T-helper 17 cell (primary cell): ENCODE results near the gene ACTL10. TPM values are rescaled to one million over a fixed set of nuclear protein-coding genes. Genes with fewer than 3 reads are reported as not detected.

Experiments used
- ATAC-seq: fragments of 150-1000 bp; cut with Tn5 transposase; 2 replicates; pipeline ENCODE4 v1.10.0; 2021; ENCODE audit warnings: mild to moderate bottlenecking, moderate library complexity
- DNase-seq, 3 donors: peaks; one replicate each; pipeline versions ENCODE4 v3.0.0 to v3.0.0-alpha.2; 2020 to 2021
- H3K9me3 ChIP-seq: one replicate; pipeline ENCODE4 v1.7.0; 2013; ENCODE audit warnings: low read length, mild to moderate bottlenecking; ENCODE audit not compliant: control insufficient read depth, poor library complexity, severe bottlenecking
- H3K27ac Mint-ChIP-seq: one replicate; pipeline ENCODE4 v1.8.0; 2022; ENCODE audit warnings: mild to moderate bottlenecking, moderate library complexity, mixed read lengths
- H3K27me3 Mint-ChIP-seq: one replicate; pipeline ENCODE4 v1.8.0; 2022; ENCODE audit warnings: mixed read lengths
- H3K36me3 Mint-ChIP-seq: one replicate; pipeline ENCODE4 v1.8.0; 2022; ENCODE audit warnings: low read depth, mixed read lengths
- H3K4me1 Mint-ChIP-seq: one replicate; pipeline ENCODE4 v1.8.0; 2022; ENCODE audit warnings: mild to moderate bottlenecking, mixed read lengths
- H3K4me3 Mint-ChIP-seq: one replicate; pipeline ENCODE4 v1.8.0; 2022; ENCODE audit warnings: mild to moderate bottlenecking, moderate library complexity, mixed read lengths
- total RNA-seq, 4 donors: library from RNA in 2 of 4; stranded (reverse) in 2 of 4; gene quantifications; one replicate each; pipeline ENCODE4 v1.2.3 and lab custom pipeline; 2022 to 2026

The ACTL10 gene
- total RNA-seq, 2 donors from 2014 or later = 0.89 to 1.2 TPM

DNA sequence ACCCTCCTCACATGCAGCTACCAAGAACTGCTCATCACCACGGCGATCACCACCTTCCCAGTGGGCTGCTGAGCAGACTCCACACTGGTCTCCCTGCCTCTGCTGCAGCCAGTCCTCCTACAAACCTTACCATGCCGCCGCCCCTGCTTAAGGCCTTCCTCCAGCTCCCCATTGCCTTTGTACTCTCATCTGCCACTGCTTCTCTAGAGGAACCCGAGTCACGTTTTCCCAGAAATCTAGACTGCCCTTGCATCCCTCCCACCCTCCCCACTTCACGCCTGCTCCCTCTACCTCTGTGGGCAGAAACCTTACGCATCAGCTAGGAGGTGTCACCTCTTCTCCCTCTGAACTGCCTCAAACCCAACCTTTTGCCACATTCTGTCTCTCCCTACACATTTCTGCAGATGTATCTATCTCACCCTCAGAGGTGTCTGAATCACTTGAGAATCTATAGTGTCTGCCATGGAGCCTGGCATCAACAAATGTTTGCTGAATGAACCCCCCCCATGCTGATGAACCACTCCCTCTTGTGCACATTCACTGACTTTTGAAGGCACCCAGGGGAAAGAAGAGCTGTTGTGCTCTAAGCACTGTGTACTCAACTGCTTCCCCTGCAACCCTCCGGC, 15.1 kb downstream of the ACTL10 start:
- Mint-ChIP-seq H3K27me3 (no peaks in the 10 kb centered on the region), H3K4me3 (no peak overlapping the region)
- DNase-seq = no peak

DNA sequence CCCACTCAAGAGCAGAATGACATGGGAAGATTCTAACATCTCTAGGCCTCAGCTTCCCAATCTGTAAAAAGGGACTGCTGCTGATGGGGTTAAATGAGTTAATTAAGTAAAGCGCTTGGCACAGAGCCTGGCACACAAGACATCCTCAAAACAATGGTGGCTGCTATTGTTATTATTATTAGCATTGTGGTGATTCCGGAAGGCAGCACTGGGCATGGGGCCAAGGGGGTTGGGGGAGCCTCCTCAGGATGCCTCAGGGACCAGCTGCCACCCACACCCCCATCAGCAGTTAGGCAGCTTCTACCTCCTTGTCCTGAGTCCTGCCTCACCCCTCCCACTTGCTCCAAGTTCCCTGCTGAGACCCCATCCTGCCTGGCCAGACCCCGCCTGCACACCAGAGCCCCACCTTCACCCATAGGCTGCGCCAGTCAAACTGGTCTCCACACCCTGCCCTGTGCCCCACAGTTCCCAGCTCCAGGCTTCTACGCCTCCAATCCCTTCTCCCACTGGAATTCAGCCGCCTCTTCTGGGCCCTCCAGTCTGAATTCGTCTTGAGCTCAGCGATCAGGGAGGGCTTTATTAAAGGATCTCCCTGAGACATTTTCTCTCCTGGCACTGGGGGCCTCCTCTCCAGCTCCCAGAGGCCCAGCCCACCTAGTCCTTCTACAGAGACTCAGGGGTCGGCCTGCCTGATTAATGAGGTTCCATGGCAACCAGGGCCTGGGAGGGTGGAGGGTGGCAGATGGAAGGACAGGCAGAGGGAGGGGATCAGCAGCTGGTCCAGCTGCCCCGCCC, 18.0 kb downstream of the ACTL10 start:
- Mint-ChIP-seq H3K36me3 (no peaks in the 10 kb centered on the region), H3K27ac (no peak overlapping the region), H3K4me1 (peaks cover 29% of the 10 kb centered on the region), H3K4me3 (peak overlapping the region; percentile 67), H3K27me3 (no peaks in the 10 kb centered on the region)
- no peak for ATAC-seq
- no peak for DNase-seq
- no peaks in the 10 kb centered on the region for H3K9me3 ChIP-seq

More for the DNA sequence above, 15.1 kb downstream of the ACTL10 start:
- no peaks in the 10 kb centered on the region for H3K36me3 Mint-ChIP-seq
- peak overlapping the region; percentile 57 for H3K27ac Mint-ChIP-seq
- no peak for ATAC-seq
- H3K4me1 Mint-ChIP-seq = peaks cover 38% of the 10 kb centered on the region
- no peaks in the 10 kb centered on the region for H3K9me3 ChIP-seq

DNA sequence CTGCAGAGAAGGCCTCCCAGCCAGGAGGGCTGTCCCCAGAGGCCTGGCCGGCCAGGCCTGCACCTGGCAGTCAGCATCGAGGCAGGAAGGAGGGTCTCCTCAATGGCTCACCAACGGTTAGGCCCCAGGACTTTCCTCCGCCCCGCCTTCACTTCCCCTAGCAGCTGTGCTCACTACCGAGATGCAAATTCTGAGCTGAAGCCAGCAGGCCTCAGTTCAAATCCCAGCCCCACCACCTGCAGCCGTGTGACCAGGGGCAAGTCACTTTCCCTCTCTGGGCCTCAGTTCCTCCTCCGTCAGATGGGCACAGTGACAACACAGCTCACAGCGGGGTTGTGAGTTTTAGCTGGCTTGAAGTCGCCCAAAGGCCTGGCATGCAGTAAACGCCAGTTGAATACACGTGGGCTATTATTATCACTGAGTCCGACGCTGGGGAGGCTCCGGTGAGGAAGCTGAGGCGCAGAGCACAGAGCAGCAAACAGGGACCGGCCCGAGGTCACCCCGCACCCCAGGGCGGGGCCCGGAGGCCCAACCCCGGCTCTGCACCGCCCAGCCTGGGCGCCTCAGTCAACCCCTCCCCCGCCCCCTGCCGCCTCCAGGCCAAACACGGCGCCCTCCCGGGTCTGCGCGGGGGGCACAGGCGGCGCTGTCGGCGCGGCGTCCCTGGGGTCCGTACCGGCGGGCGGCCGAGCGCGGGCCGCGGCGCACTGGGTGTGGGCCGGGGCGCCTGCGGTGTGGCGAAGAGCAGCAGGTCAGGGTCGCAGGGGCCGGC, 18.8 kb downstream of the ACTL10 start:
- DNase-seq (peak in 2 of 3 donors; percentile 39 to 51), ATAC-seq (peak; percentile 26)
- H3K9me3 ChIP-seq = no peaks in the 10 kb centered on the region
- Mint-ChIP-seq H3K36me3 (no peaks in the 10 kb centered on the region), H3K4me3 (peak overlapping the region; percentile 78), H3K4me1 (peaks cover 32% of the 10 kb centered on the region), H3K27me3 (no peaks in the 10 kb centered on the region), H3K27ac (no peak overlapping the region)

DNA sequence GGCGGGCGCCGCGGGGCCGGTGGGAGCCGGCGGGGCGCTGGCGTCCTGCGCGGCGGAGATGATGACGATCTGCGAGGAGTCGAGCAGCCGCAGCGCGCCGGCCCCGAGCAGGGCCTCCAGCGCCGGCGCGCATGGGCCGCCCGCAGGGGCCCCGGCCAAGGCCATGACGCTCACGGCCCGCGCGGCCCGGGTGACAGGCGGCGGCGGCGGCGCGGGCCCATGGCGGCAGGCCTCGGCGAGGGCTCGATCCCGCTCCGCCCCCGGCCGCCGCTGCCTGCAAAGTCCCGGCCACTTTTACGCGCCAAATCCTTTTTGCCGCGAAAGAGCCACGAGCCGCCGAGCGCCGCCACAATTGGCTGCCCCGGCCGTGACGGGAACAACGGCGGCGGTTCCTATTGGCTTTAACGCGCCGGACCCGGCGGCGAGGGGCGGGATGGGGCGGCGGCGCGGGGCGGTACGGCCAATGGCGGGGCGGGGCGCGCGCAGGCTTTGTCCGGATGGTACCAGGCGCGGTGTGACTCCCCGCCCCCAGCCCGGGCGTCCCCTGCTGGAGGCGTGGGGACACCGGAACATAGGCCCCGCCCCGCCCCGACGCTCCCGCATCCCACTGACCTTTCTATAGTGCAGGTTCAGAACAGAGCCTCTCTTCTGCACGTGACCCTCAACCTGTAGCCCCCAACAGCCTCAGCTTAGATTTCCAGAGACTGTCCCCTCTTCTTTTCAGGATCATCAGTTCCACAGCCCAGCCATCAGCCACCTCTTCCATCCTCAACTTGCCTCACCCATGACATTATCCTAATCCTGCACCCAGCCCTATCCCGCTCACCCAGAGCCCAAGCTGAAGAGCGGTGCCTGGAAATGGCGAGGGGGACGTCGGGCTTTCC, 19.6 kb downstream of the ACTL10 start, which contains the start of gene E2F1:
Gene E2F1 (minus strand): TSS at position 286 of the 884 bp plus-strand sequence. CDS start 121 bp downstream, at position 165.
- H3K9me3 ChIP-seq = no peaks in the 10 kb centered on the region
- Mint-ChIP-seq H3K4me3 (peak within 1 kb of the TSS; percentile 85), H3K27ac (peak within 1 kb of the TSS; percentile 67), H3K36me3 (no peaks in the 10 kb centered on the region), H3K27me3 (no peaks in the 10 kb centered on the region), H3K4me1 (peaks cover 32% of the 10 kb centered on the region)
- ATAC-seq (peak; percentile 96), DNase-seq (peak; percentile 91 to 95 (median 93))

DNA sequence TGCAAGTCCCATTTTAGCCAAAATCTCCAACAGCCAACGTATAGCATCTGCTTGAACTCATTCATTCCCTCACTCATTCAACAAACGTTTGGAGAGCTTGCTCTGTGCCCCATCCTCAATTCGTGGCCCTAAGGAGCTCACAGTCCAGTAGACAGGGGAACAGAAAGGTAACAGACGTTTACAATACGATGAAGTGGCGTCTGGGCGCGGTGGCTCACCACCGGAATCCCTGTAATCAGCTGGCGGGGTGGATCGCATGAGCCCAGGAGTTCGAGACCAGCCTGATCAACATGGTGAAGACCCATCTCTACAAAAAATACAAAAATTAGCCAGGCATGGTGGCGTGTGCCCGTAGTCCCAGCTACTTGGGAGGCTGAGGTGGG, 20.2 kb downstream of the ACTL10 start:
- H3K27me3 Mint-ChIP-seq = no peaks in the 10 kb centered on the region
- DNase-seq (no peak), ATAC-seq (no peak)
- no peaks in the 10 kb centered on the region for H3K9me3 ChIP-seq
- peak overlapping the region; percentile 67 for H3K27ac Mint-ChIP-seq
- no peaks in the 10 kb centered on the region for H3K36me3 Mint-ChIP-seq
- peaks cover 28% of the 10 kb centered on the region for H3K4me1 Mint-ChIP-seq
- peak overlapping the region; percentile 85 for H3K4me3 Mint-ChIP-seq

DNA sequence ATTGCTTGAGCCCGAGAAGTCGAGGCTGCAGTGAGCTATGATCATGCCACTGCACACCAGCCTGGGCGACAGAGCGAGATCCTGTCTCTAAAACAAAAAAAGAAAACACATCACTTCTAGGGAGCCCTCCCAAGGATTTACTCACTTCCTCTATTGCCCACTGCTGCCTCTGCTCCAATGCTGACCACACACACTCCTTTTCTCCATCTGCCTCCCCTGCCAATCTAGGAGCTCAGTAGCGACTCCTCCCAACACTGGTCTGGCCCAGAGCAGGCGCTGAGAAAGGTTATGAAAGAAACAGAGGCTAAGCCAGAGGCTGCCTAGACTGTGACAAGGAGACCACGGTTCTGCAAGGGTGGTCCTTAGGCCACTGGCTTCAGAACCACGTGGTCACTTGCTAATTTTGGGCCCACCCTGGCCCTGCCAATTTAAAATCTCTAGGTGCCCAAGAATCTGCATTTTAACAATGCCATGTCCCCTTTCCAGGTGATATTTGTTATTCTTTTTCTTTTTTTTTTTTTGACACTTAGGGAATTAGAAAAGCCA, 20.7 kb downstream of the ACTL10 start:
- no peak for ATAC-seq
- no peaks in the 10 kb centered on the region for H3K36me3 Mint-ChIP-seq
- H3K9me3 ChIP-seq = no peaks in the 10 kb centered on the region
- H3K4me3 Mint-ChIP-seq = peak overlapping the region; percentile 85
- DNase-seq = no peak
- H3K27me3 Mint-ChIP-seq = no peaks in the 10 kb centered on the region
- H3K4me1 Mint-ChIP-seq = peaks cover 27% of the 10 kb centered on the region
- peak overlapping the region; percentile 77 for H3K27ac Mint-ChIP-seq

DNA sequence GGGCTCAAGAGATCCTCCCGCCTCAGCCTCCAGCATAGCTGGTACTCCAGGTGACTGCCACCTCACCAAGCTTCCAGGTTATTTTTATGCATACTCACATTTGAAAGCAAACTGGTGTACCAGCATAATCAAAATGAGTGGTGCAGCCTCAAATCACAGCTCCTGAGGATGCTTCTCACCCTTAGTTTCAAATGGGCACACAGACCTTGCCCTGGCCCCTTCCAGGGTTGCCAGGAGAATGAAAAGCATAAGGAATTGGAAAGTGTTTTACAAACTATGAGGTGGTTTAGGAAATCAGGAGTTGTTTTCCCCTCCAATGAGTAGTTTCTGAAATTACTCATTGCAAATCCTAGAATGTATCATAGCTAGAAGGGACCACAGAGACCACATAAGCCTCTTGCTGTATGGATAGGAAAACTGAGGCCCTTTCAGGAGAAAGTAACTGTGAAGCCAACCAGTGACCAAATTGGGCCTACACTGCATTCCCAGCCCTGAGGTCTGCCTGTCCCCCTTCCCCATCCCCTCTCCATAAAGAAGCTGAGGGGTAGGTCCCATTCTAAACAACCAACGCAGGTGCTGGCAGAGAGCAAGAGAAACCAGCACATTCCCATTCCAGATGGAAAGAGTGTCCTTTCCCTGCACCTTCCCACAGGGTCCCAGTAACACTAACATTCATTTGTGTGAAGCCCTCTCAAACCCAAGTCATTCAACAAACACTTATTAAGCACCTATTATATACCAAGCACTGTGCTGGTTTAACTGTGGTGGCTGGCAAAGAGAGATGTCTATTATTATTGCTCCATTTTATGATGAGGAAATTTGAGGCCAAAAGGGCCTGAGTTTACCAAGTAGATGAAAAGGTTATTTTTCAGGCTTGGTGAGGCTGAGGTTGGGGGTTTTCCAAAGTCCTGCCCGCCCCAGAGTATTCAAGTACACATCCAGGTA, 21.5 kb downstream of the ACTL10 start:
- H3K4me1 Mint-ChIP-seq = peaks cover 27% of the 10 kb centered on the region

DNA sequence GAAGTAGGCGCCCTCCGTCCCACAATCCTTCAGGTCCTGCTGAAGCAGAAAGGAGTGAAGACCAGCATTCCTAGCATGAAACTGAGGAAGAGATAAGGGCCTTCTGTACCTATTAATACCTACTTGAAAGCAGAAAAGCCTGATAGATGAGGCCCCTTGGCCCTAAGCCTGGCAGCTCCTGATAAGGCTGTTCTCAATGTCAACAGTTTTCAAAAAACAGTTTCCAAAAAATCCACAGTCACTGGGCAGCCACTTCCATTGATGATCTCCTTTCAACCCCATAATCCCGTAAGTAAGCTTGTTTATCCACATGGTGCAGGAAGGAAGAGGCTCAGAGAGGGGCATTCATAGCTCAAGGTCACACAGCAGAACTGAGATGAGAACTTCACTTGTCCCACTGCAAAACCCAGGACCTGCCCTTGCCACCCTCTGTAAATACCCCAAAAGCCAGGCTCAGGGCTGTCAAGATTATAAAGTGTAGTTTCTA, 22.2 kb downstream of the ACTL10 start:
- Mint-ChIP-seq H3K4me3 (no peak overlapping the region), H3K27ac (peak overlapping the region; percentile 77), H3K36me3 (no peaks in the 10 kb centered on the region), H3K27me3 (no peaks in the 10 kb centered on the region), H3K4me1 (peaks cover 27% of the 10 kb centered on the region)
- no peaks in the 10 kb centered on the region for H3K9me3 ChIP-seq
- ATAC-seq = no peak
- DNase-seq = no peak

More for the DNA sequence above, 21.5 kb downstream of the ACTL10 start:
- DNase-seq (no peak), ATAC-seq (no peak)
- no peaks in the 10 kb centered on the region for H3K9me3 ChIP-seq
- H3K36me3 Mint-ChIP-seq = no peaks in the 10 kb centered on the region
- no peaks in the 10 kb centered on the region for H3K27me3 Mint-ChIP-seq
- no peak overlapping the region for H3K4me3 Mint-ChIP-seq
- peak overlapping the region; percentile 77 for H3K27ac Mint-ChIP-seq

DNA sequence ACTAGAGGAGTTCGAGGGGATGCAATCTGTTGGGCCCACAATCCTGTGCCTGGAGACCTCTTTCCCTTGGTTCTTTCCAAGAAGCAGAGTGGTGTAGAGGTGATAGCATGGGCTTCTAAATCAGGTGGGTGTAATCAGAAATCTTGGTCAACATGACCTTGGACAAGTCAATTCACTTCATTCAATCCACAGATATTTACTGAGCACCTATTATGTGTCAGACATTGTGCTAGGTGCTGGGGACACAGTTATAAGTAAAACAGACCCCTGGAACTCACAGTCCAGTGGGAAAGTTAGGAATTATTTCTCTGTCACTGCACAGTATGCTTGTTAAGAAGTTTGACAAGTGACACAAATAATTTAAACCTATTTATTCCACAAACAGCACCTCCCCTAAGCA, 22.8 kb downstream of the ACTL10 start:
- Mint-ChIP-seq H3K36me3 (no peaks in the 10 kb centered on the region), H3K27ac (peak overlapping the region; percentile 77), H3K27me3 (no peaks in the 10 kb centered on the region), H3K4me3 (no peak overlapping the region), H3K4me1 (peaks cover 27% of the 10 kb centered on the region)
- no peak for ATAC-seq
- no peaks in the 10 kb centered on the region for H3K9me3 ChIP-seq
- DNase-seq = no peak

DNA sequence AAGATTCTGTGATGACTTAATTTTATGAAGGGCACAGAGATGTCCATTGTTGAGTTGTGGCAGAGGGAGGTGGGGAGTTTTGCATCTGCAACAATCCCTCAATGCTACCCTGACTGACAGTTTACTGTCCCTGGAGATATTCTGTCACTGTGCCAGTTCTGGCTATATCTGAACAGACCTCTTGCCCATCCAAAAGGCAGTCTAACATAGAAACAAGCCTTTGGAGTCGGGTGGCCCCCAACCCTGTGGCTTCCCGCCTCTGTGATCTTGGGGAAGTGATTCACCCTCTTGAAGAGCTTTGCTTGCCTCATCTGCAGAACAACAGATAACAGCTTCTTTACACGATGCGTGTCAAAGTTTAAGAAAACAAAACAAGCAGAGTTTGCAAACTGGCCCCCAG, 23.2 kb downstream of the ACTL10 start:
- Mint-ChIP-seq H3K4me1 (peaks cover 24% of the 10 kb centered on the region), H3K27ac (peak overlapping the region; percentile 72), H3K27me3 (no peaks in the 10 kb centered on the region), H3K36me3 (no peaks in the 10 kb centered on the region), H3K4me3 (no peak overlapping the region)
- peak in 1 of 3 donors; percentile 39 for DNase-seq
- peak; percentile 7 for ATAC-seq
- no peaks in the 10 kb centered on the region for H3K9me3 ChIP-seq

DNA sequence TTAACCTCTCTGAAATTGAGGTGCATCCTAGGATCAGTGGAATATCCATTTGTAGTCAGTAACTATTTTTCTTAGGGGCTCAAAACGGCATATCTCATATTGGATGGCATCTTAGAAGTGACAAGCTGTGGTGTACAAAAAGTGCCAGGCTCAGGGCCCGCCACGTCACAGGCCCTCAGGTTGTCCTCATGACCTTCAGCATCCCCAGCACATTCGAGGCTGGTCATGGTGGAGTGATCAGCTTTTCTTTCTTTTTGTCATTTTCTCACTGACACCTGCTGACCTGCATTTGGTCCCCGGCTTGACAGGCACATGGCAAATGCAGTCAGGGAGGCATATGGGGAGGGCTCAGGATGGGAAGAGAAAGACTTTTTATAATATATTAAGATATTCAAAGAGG, 26.5 kb downstream of the ACTL10 start:
- no peak for DNase-seq
- no peaks in the 10 kb centered on the region for H3K36me3 Mint-ChIP-seq
- no peaks in the 10 kb centered on the region for H3K27me3 Mint-ChIP-seq
- peaks cover 15% of the 10 kb centered on the region for H3K4me1 Mint-ChIP-seq
- no peak overlapping the region for H3K27ac Mint-ChIP-seq
- no peak for ATAC-seq
- H3K4me3 Mint-ChIP-seq = no peak overlapping the region
- H3K9me3 ChIP-seq = no peaks in the 10 kb centered on the region
